Adrenal gland (tissue), 5 donors: ENCODE data around the gene KIAA0513.

Experiments used
- CTCF ChIP-seq, 6 experiments: fragments of 450-650 bp in 4 of 6; fragments of 200-600 bp in 2 of 6; sonication (generic) in 1 of 6; IDR thresholded peaks; 1 replicate in 5 of 6; 2 replicates in 1 of 6; pipeline versions ENCODE4 v1.5.1 to v1.8.0; 2016 to 2021; ENCODE audit warnings: antibody characterized with exemption in 6 of 6, mild to moderate bottlenecking in 2 of 6, moderate library complexity in 1 of 6
- POLR2A ChIP-seq, 2 donors: fragments of 450-650 bp; IDR thresholded peaks; one replicate each; pipeline ENCODE4 v1.6.1; 2017; ENCODE audit warnings: antibody characterized with exemption in 2 of 2, mild to moderate bottlenecking in 2 of 2, moderate library complexity in 1 of 2
- donor health status: DM: no; HTN: no; CAD: no.

GRCh38 chr16:85081038-85081437 lies 53.4 kb downstream of the KIAA0513 start:
- TF ChIP-seq CTCF (IDR thresholded peaks at IDR 0.05) (no peak), POLR2A (IDR thresholded peaks at IDR 0.05) (no peak)
